GM12865 (cell line): ENCODE measurements around the gene ATXN7.

Experiments used
- DNase-seq: peaks from one replicate; pipeline ENCODE4 v3.0.0; 2010; ENCODE audit warnings: low read depth
- H3K4me3 ChIP-seq: 2 replicates; pipeline ENCODE4 v1.5.1; 2011; ENCODE audit warnings: mild to moderate bottlenecking, low read depth, low read length, control low read depth
- TF ChIP-seq, protein P1 (sequence below): IDR thresholded peaks from 2 replicates; pipeline ENCODE4 v1.5.1; 2011; ENCODE audit warnings: low read length, control low read depth, low read depth, inconsistent platforms; ENCODE audit not compliant: insufficient read depth; ENCODE audit errors: missing control alignments

The ATXN7 gene

GRCh38 chr3:63960048-63960711 is 96.5 kb downstream of the ATXN7 start:
- TF ChIP-seq, protein P1, sequence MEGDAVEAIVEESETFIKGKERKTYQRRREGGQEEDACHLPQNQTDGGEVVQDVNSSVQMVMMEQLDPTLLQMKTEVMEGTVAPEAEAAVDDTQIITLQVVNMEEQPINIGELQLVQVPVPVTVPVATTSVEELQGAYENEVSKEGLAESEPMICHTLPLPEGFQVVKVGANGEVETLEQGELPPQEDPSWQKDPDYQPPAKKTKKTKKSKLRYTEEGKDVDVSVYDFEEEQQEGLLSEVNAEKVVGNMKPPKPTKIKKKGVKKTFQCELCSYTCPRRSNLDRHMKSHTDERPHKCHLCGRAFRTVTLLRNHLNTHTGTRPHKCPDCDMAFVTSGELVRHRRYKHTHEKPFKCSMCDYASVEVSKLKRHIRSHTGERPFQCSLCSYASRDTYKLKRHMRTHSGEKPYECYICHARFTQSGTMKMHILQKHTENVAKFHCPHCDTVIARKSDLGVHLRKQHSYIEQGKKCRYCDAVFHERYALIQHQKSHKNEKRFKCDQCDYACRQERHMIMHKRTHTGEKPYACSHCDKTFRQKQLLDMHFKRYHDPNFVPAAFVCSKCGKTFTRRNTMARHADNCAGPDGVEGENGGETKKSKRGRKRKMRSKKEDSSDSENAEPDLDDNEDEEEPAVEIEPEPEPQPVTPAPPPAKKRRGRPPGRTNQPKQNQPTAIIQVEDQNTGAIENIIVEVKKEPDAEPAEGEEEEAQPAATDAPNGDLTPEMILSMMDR: no peak
- no peak overlapping the region for H3K4me3 ChIP-seq

DNA sequence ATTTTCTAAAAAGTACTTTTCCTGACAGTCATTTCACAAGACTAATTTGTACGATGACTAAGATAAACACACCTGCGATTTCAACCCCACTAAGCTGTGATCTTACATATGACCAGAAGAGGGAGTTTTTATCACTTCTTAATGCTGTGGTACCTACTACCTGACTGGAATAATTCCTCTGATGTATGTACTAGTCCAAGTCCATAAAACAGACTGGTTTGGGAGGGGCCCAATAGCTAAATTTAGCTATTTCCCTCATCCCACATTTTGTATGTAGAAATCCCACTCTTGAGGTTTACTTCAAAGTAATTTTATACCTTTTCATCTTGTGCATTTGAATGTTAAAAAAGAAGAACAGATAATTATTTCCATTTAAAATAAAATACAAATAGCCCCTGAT is 98.2 kb downstream of the ATXN7 start:
- peak; percentile 60 for DNase-seq
- H3K4me3 ChIP-seq: no peak overlapping the region
- TF ChIP-seq, protein P1: peak; percentile 55

More at GRCh38 chr3:63960048-63960711, 96.5 kb downstream of the ATXN7 start:
- no peak for DNase-seq

- no peak overlapping the region for H3K4me3 ChIP-seq
- no peak for DNase-seq
- TF ChIP-seq, protein P1: no peak
Observed at GRCh38 chr3:63963496-63963895, 99.8 kb downstream of the ATXN7 start.

DNA sequence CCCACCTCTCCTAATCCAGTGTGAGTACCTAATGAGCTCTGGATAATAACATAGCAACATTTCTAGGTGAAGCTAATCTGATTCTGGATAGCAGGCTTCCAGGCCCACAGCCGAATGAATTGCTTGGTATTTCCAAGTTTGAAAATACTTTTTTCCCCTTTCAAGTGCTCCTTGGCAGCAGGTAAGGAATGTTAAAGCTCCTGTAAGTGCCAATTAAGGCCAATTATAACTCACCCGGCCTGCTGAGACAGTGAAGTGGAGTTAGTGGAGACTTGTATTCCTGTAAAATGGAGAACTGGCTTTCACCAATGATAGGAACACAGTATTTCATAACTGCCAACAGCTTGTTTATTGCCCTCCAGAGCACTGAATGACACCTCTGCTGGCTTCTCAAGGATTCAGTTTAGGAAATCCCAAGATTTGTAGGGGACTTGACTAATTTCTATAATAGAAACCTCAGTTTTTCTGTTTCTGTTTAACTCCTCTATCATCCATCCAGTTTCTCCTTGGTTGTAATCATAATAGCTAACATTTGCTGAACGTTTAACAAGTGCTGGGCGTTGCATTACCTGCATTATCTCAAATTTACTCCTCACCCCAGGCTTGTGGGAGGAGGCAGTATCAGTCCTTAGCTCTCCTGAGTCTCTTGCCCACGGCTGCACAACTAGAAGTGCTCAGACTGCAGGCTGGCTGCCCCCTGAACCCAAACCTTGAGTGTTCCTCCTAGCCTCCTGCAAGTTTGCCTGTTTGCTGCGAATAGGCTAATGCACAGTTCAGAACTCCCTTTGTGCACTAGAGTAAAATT is 101.2 kb downstream of the ATXN7 start:
- DNase-seq: peak; percentile 11
- TF ChIP-seq, protein P1: no peak

GRCh38 chr3:63966007-63966406 is 102.3 kb downstream of the ATXN7 start:
- TF ChIP-seq, protein P1: no peak
- no peak for DNase-seq
- H3K4me3 ChIP-seq: no peak overlapping the region

More for the DNA sequence above, 101.2 kb downstream of the ATXN7 start:
- no peak overlapping the region for H3K4me3 ChIP-seq

DNA sequence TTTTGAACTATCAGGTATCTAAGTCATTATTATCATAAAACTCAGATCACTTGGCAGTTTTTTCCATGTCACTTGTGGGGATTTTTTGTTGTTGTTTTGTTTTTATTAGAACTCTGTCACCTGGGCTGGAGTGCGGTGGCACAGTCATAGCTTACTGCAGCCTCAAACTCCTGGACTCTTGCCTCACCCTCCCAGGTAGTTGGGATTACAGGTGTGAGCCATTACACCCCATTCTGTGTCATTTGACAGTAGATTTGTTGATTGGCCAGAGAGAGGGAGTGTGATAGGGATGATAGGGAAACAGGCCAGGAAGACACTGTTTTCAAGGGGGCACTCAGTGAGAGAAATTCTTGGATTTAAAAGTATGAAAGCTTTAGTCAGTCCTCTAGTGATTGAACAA is 103.2 kb downstream of the ATXN7 start:
- TF ChIP-seq, protein P1: no peak
- DNase-seq: no peak
- no peak overlapping the region; the same call in 1 of the 2 replicates for H3K4me3 ChIP-seq
